IPS-18a (cell line): Measurements from ENCODE around the gene MBOAT2.
"Not testable (repeated sequence)": the region's sequence is repeated elsewhere in the genome, so short reads cannot be mapped to it uniquely, and the experiment has no call there.

ENCODE experiments used
- H3K27ac ChIP-seq: one replicate; pipeline ENCODE4 v1.5.1; 2013; ENCODE audit warnings: low read length
- H3K27me3 ChIP-seq: one replicate; pipeline ENCODE4 v1.6.1; 2013; ENCODE audit warnings: mild to moderate bottlenecking, low read length; ENCODE audit not compliant: control insufficient read depth, insufficient read depth
- H3K36me3 ChIP-seq: one replicate; pipeline ENCODE4 v1.6.1; 2013; ENCODE audit warnings: low read depth, low read length; ENCODE audit not compliant: control insufficient read depth
- H3K4me1 ChIP-seq: one replicate; pipeline ENCODE4 v1.6.1; 2013; ENCODE audit warnings: low read depth, low read length; ENCODE audit not compliant: control insufficient read depth
- H3K4me3 ChIP-seq: one replicate; pipeline ENCODE4 v1.5.1; 2013; ENCODE audit warnings: low read length
- H3K9ac ChIP-seq: one replicate; pipeline ENCODE4 v1.6.1; 2013; ENCODE audit warnings: mild to moderate bottlenecking, low read length, moderate library complexity
- H3K9me3 ChIP-seq: one replicate; pipeline ENCODE4 v1.6.1; 2013; ENCODE audit warnings: low read depth, low read length; ENCODE audit not compliant: control insufficient read depth

Gene MBOAT2

GRCh38 chr2:8935982-8936381 is 67.5 kb downstream of the MBOAT2 start:
- Histone ChIP-seq H3K36me3 (no peaks in the 10 kb centered on the region), H3K27me3 (no peaks in the 10 kb centered on the region), H3K4me3 (no peak overlapping the region), H3K27ac (no peak overlapping the region), H3K9ac (no peak overlapping the region), H3K9me3 (no peaks in the 10 kb centered on the region), H3K4me1 (peaks cover 6% of the 10 kb centered on the region)

GRCh38 chr2:8934338-8934737 is 69.1 kb downstream of the MBOAT2 start:
- Histone ChIP-seq H3K9me3 (no peaks in the 10 kb centered on the region), H3K9ac (no peak overlapping the region), H3K27me3 (no peaks in the 10 kb centered on the region), H3K4me3 (no peak overlapping the region), H3K36me3 (no peaks in the 10 kb centered on the region), H3K27ac (no peak overlapping the region), H3K4me1 (peaks cover 6% of the 10 kb centered on the region)

GRCh38 chr2:8932702-8933101 is 70.8 kb downstream of the MBOAT2 start:
- Histone ChIP-seq H3K9me3 (no peaks in the 10 kb centered on the region), H3K4me1 (peaks cover 6% of the 10 kb centered on the region), H3K36me3 (no peaks in the 10 kb centered on the region), H3K9ac (no peak overlapping the region), H3K27ac (no peak overlapping the region), H3K27me3 (no peaks in the 10 kb centered on the region), H3K4me3 (no peak overlapping the region)

GRCh38 chr2:8930185-8930584 is 73.3 kb downstream of the MBOAT2 start:
- not testable (repeated sequence) for H3K9me3 ChIP-seq, H3K4me3 ChIP-seq, H3K4me1 ChIP-seq, H3K27ac ChIP-seq, H3K36me3 ChIP-seq, H3K27me3 ChIP-seq, H3K9ac ChIP-seq

- Histone ChIP-seq H3K4me3 (no peak overlapping the region), H3K4me1 (no peaks in the 10 kb centered on the region), H3K9ac (no peak overlapping the region), H3K9me3 (no peaks in the 10 kb centered on the region), H3K27ac (no peak overlapping the region), H3K27me3 (no peaks in the 10 kb centered on the region), H3K36me3 (no peaks in the 10 kb centered on the region)
These were observed 74.4 kb downstream of the MBOAT2 start for GRCh38 chr2:8929128-8929527.

- Histone ChIP-seq H3K4me3 (no peak overlapping the region), H3K4me1 (no peaks in the 10 kb centered on the region), H3K9ac (no peak overlapping the region), H3K27ac (no peak overlapping the region), H3K27me3 (no peaks in the 10 kb centered on the region), H3K36me3 (no peaks in the 10 kb centered on the region), H3K9me3 (no peaks in the 10 kb centered on the region)
These were observed 75.7 kb downstream of the MBOAT2 start for GRCh38 chr2:8927510-8928455.

GRCh38 chr2:8926356-8926755 is 77.1 kb downstream of the MBOAT2 start:
- H3K4me1 ChIP-seq, result no peaks in the 10 kb centered on the region
- no peak overlapping the region for H3K27ac ChIP-seq
- H3K9me3 ChIP-seq, result no peaks in the 10 kb centered on the region
- no peaks in the 10 kb centered on the region for H3K36me3 ChIP-seq
- H3K4me3 ChIP-seq, result no peak overlapping the region
- no peak overlapping the region for H3K9ac ChIP-seq
- H3K27me3 ChIP-seq, result no peaks in the 10 kb centered on the region

- Histone ChIP-seq H3K4me1 (no peaks in the 10 kb centered on the region), H3K9ac (no peak overlapping the region), H3K27me3 (no peaks in the 10 kb centered on the region), H3K4me3 (no peak overlapping the region), H3K9me3 (no peaks in the 10 kb centered on the region), H3K36me3 (no peaks in the 10 kb centered on the region), H3K27ac (no peak overlapping the region)
These were observed 78.1 kb downstream of the MBOAT2 start for GRCh38 chr2:8925411-8925810.

GRCh38 chr2:8923183-8923582 is 80.3 kb downstream of the MBOAT2 start:
- Histone ChIP-seq H3K9ac (no peak overlapping the region), H3K27me3 (no peaks in the 10 kb centered on the region), H3K4me1 (peaks cover 2% of the 10 kb centered on the region), H3K4me3 (no peak overlapping the region), H3K27ac (no peak overlapping the region), H3K36me3 (no peaks in the 10 kb centered on the region), H3K9me3 (no peaks in the 10 kb centered on the region)

- no peaks in the 10 kb centered on the region for H3K9me3 ChIP-seq
- no peak overlapping the region for H3K9ac ChIP-seq
- peaks cover 5% of the 10 kb centered on the region for H3K4me1 ChIP-seq
- no peaks in the 10 kb centered on the region for H3K27me3 ChIP-seq
- H3K4me3 ChIP-seq, result no peak overlapping the region
- no peaks in the 10 kb centered on the region for H3K36me3 ChIP-seq
- no peak overlapping the region for H3K27ac ChIP-seq
These were observed 81.1 kb downstream of the MBOAT2 start for GRCh38 chr2:8922431-8922830.

- Histone ChIP-seq H3K4me1 (peaks cover 5% of the 10 kb centered on the region), H3K27me3 (no peaks in the 10 kb centered on the region), H3K4me3 (no peak overlapping the region), H3K27ac (no peak overlapping the region), H3K9ac (no peak overlapping the region), H3K9me3 (no peaks in the 10 kb centered on the region), H3K36me3 (peaks cover 3% of the 10 kb centered on the region)
These were observed 85.1 kb downstream of the MBOAT2 start for GRCh38 chr2:8918412-8918811.

- Histone ChIP-seq H3K4me3 (no peak overlapping the region), H3K27ac (no peak overlapping the region), H3K9me3 (peaks cover 4% of the 10 kb centered on the region), H3K27me3 (no peaks in the 10 kb centered on the region), H3K9ac (no peak overlapping the region), H3K4me1 (peaks cover 5% of the 10 kb centered on the region), H3K36me3 (peaks cover 3% of the 10 kb centered on the region)
These were observed 87.5 kb downstream of the MBOAT2 start for GRCh38 chr2:8915941-8916340.
